GM21390 (cell line): ENCODE results near the gene CSF2.

Experiments
- ATAC-seq: cut with Tn5 transposase; IDR thresholded peaks from one replicate; pipeline ENCODE4 v1.9.1; 2021; ENCODE audit not compliant: unreplicated experiment

CSF2 gene

DNA sequence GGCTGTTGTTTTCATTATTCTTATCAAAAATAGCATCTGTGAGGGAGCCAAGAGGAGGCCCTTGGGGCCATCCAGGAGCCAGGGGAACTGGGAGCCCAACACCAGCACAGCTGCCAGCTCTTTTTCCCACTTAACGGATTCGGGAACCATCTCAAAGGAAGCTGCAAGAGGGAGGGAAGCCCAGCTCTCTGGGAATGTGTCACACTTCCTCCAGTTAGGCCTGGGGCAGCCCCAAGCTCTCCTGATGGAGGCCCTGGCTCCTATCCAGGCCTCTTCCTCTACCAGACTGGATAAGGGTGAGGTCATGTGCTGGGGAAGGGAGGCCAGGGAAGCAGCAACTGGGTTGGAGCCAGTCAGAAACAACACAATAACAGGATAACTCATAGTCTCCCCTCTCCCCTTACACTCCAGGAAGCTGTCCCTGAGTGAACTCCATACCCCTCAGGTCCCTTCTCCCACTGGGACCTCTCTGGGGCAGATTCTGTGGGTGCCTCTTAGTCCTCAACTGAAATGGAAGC is 12.7 kb downstream of the CSF2 start:
- ATAC-seq = no peak

- no peak for ATAC-seq
These were observed 13.6 kb downstream of the CSF2 start for GRCh38 chr5:132087176-132087575.

GRCh38 chr5:132087661-132088060 is 14.1 kb downstream of the CSF2 start:
- ATAC-seq = no peak

DNA sequence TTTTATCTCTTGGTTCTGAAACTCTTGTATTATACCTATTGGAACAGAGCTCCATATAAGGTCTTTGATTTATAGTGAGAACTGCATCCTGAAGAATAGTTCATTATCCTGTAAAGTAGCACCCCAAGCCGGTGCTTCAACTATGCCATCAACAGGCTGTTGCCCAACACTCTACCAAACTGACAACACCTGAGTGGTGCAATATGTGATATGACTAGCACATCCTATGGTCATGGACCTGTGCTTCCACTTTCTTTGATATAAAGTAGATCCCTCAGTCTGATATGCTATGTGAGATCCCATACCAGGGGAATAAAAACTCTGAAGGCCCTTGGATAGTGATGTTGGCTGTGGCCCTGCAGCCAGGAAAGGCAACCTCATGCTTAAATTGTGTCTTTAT is 15.8 kb downstream of the CSF2 start:
- no peak for ATAC-seq

- no peak for ATAC-seq
These were observed 16.5 kb downstream of the CSF2 start for GRCh38 chr5:132090107-132090506.

DNA sequence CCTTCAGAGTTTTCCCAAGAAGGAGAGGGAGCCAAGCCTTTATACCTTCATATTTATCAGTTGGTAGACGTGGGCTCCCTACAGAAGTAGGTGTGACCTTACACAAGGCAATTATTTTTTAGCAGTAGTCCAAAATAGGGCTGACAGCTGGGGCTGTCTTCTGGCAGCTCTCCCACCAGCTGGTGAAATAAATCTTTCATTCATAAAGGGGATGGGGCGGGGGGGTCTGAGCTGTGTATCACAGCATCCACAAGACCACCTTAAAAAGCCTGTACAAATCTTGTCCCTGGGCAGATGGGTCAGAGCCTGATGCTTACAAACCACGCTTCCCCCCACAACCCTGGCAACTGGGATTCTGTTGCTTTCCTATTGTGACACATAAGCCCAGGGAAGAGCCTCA is 19.7 kb downstream of the CSF2 start:
- no peak for ATAC-seq

- ATAC-seq = no peak
These were observed 20.9 kb downstream of the CSF2 start for GRCh38 chr5:132094393-132095076.

GRCh38 chr5:132095077-132095410 is 21.5 kb downstream of the CSF2 start:
- ATAC-seq = no peak

GRCh38 chr5:132095424-132095972 is 21.9 kb downstream of the CSF2 start:
- no peak for ATAC-seq

- no peak for ATAC-seq
These were observed 23.3 kb downstream of the CSF2 start for GRCh38 chr5:132096904-132097303.

DNA sequence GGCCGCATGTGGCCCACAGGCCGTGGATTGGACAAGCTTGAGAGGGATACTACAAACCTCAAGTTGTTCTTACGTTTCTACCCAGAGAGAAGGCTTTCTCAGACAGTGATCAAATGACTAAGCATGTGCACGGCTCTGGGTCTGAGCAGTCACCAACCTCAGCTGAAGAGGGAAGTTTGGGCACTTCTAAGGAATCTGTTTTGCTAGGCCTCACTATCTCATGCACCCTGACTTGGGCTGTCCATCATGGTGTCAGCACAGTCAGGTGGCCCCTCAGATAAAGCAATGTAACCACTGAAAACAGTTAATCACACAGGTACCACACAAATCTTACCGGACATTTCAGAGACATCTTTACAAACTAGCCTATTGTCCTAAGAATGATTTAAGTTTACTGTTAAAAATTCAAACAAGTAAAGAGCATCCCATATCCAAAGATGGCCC is 24.6 kb downstream of the CSF2 start:
- no peak for ATAC-seq

GRCh38 chr5:132098621-132099020 is 25.0 kb downstream of the CSF2 start:
- ATAC-seq = no peak

DNA sequence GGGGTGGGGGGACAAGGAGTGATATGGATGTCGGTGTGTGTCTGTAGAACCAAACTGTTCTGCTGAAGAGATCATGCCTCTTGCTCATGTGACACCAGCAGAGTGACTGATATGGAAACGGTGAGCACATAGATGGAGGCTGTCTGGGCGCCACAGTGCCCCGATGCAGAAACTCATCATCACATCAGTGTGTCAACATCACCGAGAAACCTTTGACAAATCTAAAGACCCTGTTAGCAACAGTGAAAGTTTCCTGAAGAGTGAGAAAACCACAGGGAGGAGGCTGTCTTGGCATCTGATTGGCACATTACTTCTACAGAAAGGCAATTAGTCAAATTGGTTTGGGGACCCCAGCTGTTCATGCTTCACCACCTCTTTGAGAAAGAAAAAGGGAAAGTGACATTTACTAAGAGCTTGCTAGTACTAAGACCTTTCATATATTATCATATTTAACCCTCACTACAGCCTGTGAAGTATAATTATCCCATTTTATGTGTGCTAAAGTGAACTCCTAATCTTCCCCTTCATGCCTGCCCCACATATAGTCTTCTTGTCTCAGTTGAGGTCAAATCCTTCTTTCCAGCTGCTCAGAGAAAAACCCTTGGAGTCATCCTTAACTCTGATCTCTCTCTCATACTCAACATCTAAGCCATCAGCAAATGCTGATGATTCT is 25.6 kb downstream of the CSF2 start:
- ATAC-seq = peak; percentile 39

DNA sequence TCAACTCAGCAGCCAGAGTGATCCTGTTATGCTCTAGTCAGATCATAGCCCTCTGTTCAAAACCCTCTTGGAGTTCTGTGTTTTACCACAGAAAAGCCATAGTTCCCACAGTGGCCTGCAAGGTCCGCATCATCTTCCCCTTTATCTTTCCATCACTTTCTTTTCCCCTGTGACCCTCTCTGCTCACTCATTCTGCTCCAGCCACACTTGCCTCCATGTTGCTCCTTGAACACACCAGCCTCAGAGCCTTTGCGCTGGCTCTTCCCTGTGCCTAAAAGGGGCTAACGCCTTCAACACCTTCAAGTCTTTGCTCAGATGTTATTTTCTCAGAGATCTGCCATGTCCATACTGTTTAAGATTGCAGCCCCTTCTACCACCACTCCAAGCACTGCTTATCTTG is 26.3 kb downstream of the CSF2 start:
- ATAC-seq = no peak

DNA sequence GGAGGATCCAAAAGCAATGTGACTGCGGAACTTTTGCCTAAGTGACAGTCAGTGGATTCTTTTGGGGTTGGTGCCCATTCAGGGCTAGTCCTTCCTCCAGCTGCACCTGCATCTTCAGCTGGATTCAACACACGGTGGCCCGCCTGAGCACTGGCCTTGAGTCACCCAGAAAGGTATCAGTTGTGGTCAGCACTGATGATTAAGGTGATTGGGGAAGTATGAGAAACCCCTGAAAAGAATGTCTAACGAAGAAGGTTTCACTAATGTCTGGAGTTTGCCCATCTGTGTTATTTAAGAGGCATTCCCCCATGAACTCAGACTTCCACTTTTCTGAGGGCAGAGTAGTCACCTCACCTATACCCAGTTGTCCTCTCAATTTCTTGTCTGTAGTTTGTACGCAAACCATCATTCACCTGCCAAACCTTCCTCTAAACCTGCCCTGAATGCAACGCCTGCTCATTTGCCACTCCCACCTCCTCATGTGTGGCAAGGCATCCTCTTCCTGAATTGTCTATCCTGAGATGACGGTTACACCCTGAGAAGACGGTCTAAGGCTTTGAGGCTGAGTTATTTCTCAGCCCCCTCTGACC is 27.2 kb downstream of the CSF2 start:
- peak; percentile 34 for ATAC-seq

DNA sequence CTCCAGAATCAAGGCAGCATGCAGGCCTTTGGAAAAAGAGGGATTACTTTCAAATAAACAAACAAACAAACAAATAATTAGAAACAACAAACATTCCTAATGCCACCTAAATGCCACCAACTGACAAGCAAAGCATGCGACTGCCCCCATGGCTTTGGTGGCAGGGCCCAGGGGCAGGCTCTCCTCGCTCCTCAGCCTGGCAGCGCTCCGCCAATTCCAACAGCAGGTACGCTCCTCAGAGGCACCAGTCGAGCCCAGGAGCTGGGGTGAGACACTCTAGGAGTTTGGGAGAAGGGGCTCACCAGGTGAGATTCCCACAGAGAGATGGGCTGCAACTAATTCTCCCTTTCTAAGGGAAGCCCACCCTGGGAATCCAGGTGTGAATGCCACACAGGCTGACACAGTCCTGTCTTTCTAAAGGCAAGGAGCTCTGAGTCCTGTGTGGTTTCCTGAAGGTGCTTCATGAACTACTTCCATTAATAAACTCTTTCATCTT is 27.8 kb downstream of the CSF2 start:
- no peak for ATAC-seq

GRCh38 chr5:132102101-132102701 is 28.6 kb downstream of the CSF2 start:
- ATAC-seq = no peak

DNA sequence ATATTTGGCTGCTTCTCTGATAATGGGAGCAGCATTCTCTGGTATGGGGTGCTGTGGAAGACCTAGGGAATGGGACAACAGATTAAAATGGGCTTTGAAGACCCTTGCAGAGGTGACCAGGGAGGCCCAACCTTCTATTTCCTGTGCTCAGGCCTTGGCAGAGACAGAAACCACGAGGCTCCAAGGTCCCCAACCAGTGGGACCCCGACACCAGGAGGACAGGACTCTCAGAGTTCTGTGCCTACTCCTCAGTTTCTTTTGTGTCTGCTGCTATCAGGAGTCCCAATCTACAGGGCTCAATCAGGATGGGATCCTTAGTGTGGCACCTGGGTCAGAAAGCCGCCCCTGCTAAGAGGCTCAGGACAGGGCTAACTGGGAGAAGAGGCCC is 29.3 kb downstream of the CSF2 start:
- no peak for ATAC-seq

DNA sequence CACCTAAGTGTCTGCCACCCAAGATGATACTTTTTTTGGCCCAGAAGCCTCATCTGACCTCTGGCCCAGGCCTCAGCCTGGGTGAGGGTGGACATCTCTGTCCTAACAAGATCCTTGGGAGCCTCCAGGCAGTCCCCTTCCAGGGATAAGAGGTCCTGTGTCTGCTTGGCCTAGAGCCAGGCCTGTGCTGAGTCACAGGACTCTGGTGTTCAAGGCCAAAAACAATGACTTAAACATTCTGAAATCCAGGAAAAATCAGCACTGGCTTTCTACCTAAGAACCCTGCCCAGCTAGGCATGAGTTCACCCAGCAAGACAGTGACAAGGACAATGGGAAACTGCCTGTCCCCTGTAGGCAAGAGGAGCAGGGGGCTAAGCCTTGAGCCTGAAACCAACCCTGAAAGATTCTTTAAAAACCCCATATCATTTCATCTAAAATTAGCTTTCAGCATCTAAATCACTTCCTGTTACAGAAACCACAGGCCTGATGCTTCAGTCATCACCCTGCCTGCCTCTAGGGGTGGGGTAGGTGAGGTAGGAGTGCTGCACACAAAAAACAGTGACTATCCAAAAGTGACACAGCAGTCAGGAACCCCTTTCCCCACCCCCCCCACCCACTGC is 29.9 kb downstream of the CSF2 start:
- ATAC-seq = peak; percentile 71

- ATAC-seq = peak; percentile 10
These were observed 30.4 kb downstream of the CSF2 start for GRCh38 chr5:132103969-132104391.

GRCh38 chr5:132104556-132104955 is 31.0 kb downstream of the CSF2 start:
- ATAC-seq = no peak
